Muscle of back (tissue), 11 donors: ENCODE data around the gene PSMG4. TPM values are rescaled to one million over a fixed set of nuclear protein-coding genes. Genes with fewer than 3 reads are reported as not detected.

Source experiments
- DNase-seq, 3 donors: peaks; one replicate each; pipeline versions ENCODE4 v3.0.0 to v3.0.0-alpha.2; 2013
- polyA plus RNA-seq, 10 donors: library from polyadenylated mRNA; unstranded; fragments of 120-200 nt; gene quantifications; one replicate each; pipeline ENCODE4 v1.2.1, GENCODE V29; 2013; ENCODE audit not compliant: insufficient read length in 10 of 10

The PSMG4 gene
- polyA plus RNA-seq, 10 donors = 7.9 to 14.9 (median 12.2) TPM

GRCh38 chr6:3271756-3272155, 13.0 kb downstream of the PSMG4 start:
- no peak for DNase-seq

- no peak for DNase-seq
Measured at GRCh38 chr6:3272911-3273547, 14.3 kb downstream of the PSMG4 start.

- DNase-seq = no peak
Measured at GRCh38 chr6:3273707-3274521, 15.2 kb downstream of the PSMG4 start.

GRCh38 chr6:3276174-3277167, 17.7 kb downstream of the PSMG4 start:
- DNase-seq = no peak

- no peak for DNase-seq
Measured at GRCh38 chr6:3277251-3277650, 18.5 kb downstream of the PSMG4 start.

- no peak for DNase-seq
Measured at GRCh38 chr6:3277851-3278416, 19.2 kb downstream of the PSMG4 start.

- no peak for DNase-seq
Measured at GRCh38 chr6:3278691-3279090, 19.9 kb downstream of the PSMG4 start.

GRCh38 chr6:3280091-3280490, 21.3 kb downstream of the PSMG4 start:
- DNase-seq = no peak

- DNase-seq = no peak
Measured at GRCh38 chr6:3280866-3281465, 22.2 kb downstream of the PSMG4 start.

GRCh38 chr6:3281631-3282475, 23.1 kb downstream of the PSMG4 start:
- peak; percentile 58 to 80 (median 74) for DNase-seq

- peak in 1 of 3 donors; percentile 63 for DNase-seq
Measured at GRCh38 chr6:3282476-3283236, 23.9 kb downstream of the PSMG4 start.

GRCh38 chr6:3283241-3283640, 24.5 kb downstream of the PSMG4 start:
- DNase-seq = no peak

- no peak for DNase-seq
Measured at GRCh38 chr6:3283641-3284435, 25.1 kb downstream of the PSMG4 start.

GRCh38 chr6:3284436-3284876, 25.7 kb downstream of the PSMG4 start:
- DNase-seq = peak in 2 of 3 donors; percentile 20 to 50

GRCh38 chr6:3285049-3285639, 26.4 kb downstream of the PSMG4 start:
- DNase-seq = no peak

GRCh38 chr6:3285732-3286131, 27.0 kb downstream of the PSMG4 start:
- no peak for DNase-seq

GRCh38 chr6:3286641-3287171, 28.0 kb downstream of the PSMG4 start:
- no peak for DNase-seq

- DNase-seq = no peak
Measured at GRCh38 chr6:3287308-3287707, 28.6 kb downstream of the PSMG4 start.
